ENCODE measurements around the gene PLG. TPM values are rescaled to one million over a fixed set of nuclear protein-coding genes. Genes with fewer than 3 reads are reported as not detected.
"Not testable (repeated sequence)": the region's sequence is repeated elsewhere in the genome, so short reads cannot be mapped to it uniquely, and the experiment has no call there.

Gene PLG
- total RNA-seq, 1 experiment from 2014 or later: not detected

GRCh38 chr6:160692369-160692959, 9.6 kb upstream of the PLG start:
- CTCF ChIA-PET: no interaction called here
- peaks cover 7% of the 10 kb centered on the region; the same call in 1 of the 2 replicates for H3K27me3 ChIP-seq (ENCODE audit: insufficient read depth, low read depth)
- no TSS peak for BruUV-seq (replicated peaks)

DNA sequence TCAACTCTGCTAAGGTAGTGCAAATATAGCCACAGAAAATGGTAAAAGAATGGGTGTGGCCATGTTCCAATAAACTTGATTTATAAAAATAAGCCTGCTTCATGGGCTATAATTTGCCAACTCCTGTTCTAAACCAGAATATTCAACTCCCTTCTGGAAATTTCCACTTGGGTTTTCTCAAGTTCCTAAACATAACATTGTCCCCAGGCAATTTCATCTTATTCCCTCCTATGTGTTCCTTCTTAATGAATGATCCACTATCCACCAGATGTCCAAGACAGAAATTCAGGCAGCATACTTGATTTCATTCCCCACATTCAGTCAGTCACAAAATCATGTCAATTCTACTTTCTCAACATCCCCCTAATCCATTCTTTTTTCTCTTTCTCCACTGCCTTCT, 7.0 kb upstream of the PLG start:
- H3K79me2 ChIP-seq (ENCODE audit: low read depth); H3K4me3 ChIP-seq; H4K20me1 ChIP-seq (ENCODE audit: insufficient read depth); DNase-seq; H3K9me2 ChIP-seq (ENCODE audit: insufficient read depth); H3K4me2 ChIP-seq; intact Hi-C loops (cut with micrococcal nuclease; ENCODE audit: unreplicated experiment); POLR2A ChIA-PET (ENCODE audit: unreplicated experiment); H3K9me3 ChIP-seq (ENCODE audit: insufficient read depth, low read depth); CTCF ChIA-PET; H3K36me3 ChIP-seq (ENCODE audit: low read depth); BruUV-seq (replicated peaks); H3K4me1 ChIP-seq (replicated peaks; ENCODE audit: insufficient read depth); H3K27ac ChIP-seq; H3K27me3 ChIP-seq (ENCODE audit: insufficient read depth, low read depth); H3F3A ChIP-seq (ENCODE audit: insufficient read depth, low read depth); H2AFZ ChIP-seq: not testable (repeated sequence)

More at GRCh38 chr6:160692369-160692959, 9.6 kb upstream of the PLG start:
- H2AFZ ChIP-seq: no peak overlapping the region
- POLR2A ChIA-PET (ENCODE audit: unreplicated experiment): no interaction called here
- H4K20me1 ChIP-seq (ENCODE audit: insufficient read depth): no peaks in the 10 kb centered on the region
- TF ChIP-seq, protein P1, sequence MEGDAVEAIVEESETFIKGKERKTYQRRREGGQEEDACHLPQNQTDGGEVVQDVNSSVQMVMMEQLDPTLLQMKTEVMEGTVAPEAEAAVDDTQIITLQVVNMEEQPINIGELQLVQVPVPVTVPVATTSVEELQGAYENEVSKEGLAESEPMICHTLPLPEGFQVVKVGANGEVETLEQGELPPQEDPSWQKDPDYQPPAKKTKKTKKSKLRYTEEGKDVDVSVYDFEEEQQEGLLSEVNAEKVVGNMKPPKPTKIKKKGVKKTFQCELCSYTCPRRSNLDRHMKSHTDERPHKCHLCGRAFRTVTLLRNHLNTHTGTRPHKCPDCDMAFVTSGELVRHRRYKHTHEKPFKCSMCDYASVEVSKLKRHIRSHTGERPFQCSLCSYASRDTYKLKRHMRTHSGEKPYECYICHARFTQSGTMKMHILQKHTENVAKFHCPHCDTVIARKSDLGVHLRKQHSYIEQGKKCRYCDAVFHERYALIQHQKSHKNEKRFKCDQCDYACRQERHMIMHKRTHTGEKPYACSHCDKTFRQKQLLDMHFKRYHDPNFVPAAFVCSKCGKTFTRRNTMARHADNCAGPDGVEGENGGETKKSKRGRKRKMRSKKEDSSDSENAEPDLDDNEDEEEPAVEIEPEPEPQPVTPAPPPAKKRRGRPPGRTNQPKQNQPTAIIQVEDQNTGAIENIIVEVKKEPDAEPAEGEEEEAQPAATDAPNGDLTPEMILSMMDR (conservative IDR thresholded peaks at IDR 0.05): peak; percentile 33; the same call in 1 of the 2 replicates
- TF ChIP-seq EZH2 (IDR thresholded peaks at IDR 0.05; ENCODE audit: low read depth): no peak
- no peaks in the 10 kb centered on the region for H3K4me1 ChIP-seq (replicated peaks; ENCODE audit: insufficient read depth)
- intact Hi-C loops (cut with micrococcal nuclease; ENCODE audit: unreplicated experiment): no loop called here
- H3K27ac ChIP-seq: no peak overlapping the region
- no peaks in the 10 kb centered on the region for H3K9me3 ChIP-seq (ENCODE audit: insufficient read depth, low read depth)
- no peaks in the 10 kb centered on the region for H3K79me2 ChIP-seq (ENCODE audit: low read depth)
- no peaks in the 10 kb centered on the region for H3K36me3 ChIP-seq (ENCODE audit: low read depth)
- H3K4me3 ChIP-seq: no peak overlapping the region
- H3K9me2 ChIP-seq (ENCODE audit: insufficient read depth): no peaks in the 10 kb centered on the region
- no peak for DNase-seq
- no peak overlapping the region for H3K4me2 ChIP-seq
- no peaks in the 10 kb centered on the region for H3F3A ChIP-seq (ENCODE audit: insufficient read depth, low read depth)

DNA sequence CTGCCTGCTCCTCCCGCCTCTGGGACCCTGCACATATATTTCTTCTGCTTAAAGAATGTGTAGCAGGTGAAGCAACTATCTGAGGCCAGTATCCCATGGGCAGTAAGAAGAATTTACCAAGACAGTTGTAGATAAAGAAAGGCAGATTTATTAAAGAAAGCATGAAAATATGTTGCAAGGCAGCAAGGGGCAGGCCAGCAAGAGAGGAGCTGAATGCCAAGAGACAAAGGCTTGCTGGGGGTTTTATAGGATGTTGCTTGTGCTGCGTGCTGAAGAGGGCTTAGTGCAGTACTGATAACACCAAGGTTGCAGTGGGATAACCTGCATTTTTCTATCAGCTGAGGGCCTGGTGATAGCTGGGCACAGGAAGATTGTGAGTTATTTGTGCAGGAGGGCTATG, 6.4 kb upstream of the PLG start:
- H3F3A ChIP-seq (ENCODE audit: insufficient read depth, low read depth); H3K27me3 ChIP-seq (ENCODE audit: insufficient read depth, low read depth); BruUV-seq (replicated peaks); H3K27ac ChIP-seq; H3K79me2 ChIP-seq (ENCODE audit: low read depth); H3K4me3 ChIP-seq; H3K4me2 ChIP-seq; H3K9me2 ChIP-seq (ENCODE audit: insufficient read depth); H3K9me3 ChIP-seq (ENCODE audit: insufficient read depth, low read depth); H2AFZ ChIP-seq; intact Hi-C loops (cut with micrococcal nuclease; ENCODE audit: unreplicated experiment); H3K36me3 ChIP-seq (ENCODE audit: low read depth); POLR2A ChIA-PET (ENCODE audit: unreplicated experiment); DNase-seq; CTCF ChIA-PET; H4K20me1 ChIP-seq (ENCODE audit: insufficient read depth); H3K4me1 ChIP-seq (replicated peaks; ENCODE audit: insufficient read depth): not testable (repeated sequence)

GRCh38 chr6:160696884-160697283, 5.2 kb upstream of the PLG start:
- intact Hi-C loops (cut with micrococcal nuclease; ENCODE audit: unreplicated experiment); H2AFZ ChIP-seq; H3K4me3 ChIP-seq; H3K36me3 ChIP-seq (ENCODE audit: low read depth); H4K20me1 ChIP-seq (ENCODE audit: insufficient read depth); CTCF ChIA-PET; H3K79me2 ChIP-seq (ENCODE audit: low read depth); DNase-seq; H3F3A ChIP-seq (ENCODE audit: insufficient read depth, low read depth); H3K4me2 ChIP-seq; H3K9me3 ChIP-seq (ENCODE audit: insufficient read depth, low read depth); H3K27me3 ChIP-seq (ENCODE audit: insufficient read depth, low read depth); POLR2A ChIA-PET (ENCODE audit: unreplicated experiment); H3K9me2 ChIP-seq (ENCODE audit: insufficient read depth); H3K27ac ChIP-seq; BruUV-seq (replicated peaks); H3K4me1 ChIP-seq (replicated peaks; ENCODE audit: insufficient read depth): not testable (repeated sequence)

Measured in PC-9 (cell line).